Dedifferentiated amniotic fluid mesenchymal stem cell (primary cell): ENCODE data around the gene NHS.
A peak's percentile ranks its signal among the peaks of the same experiment; 100 is the strongest.
"Not testable (repeated sequence)": the region's sequence is repeated elsewhere in the genome, so short reads cannot be mapped to it uniquely, and the experiment has no call there.

ENCODE experiments used
- DNase-seq: peaks from one replicate; pipeline ENCODE4 v3.0.0-alpha.2; 2016; ENCODE audit errors: extremely low spot score

Gene NHS

GRCh38 chrX:17549107-17549651 is 174.2 kb downstream of the NHS start:
- no peak for DNase-seq

- no peak for DNase-seq
Observed at GRCh38 chrX:17550011-17550410, 175.0 kb downstream of the NHS start.

GRCh38 chrX:17552044-17552650 is 177.1 kb downstream of the NHS start:
- no peak for DNase-seq

GRCh38 chrX:17553469-17553868 is 178.5 kb downstream of the NHS start:
- DNase-seq = peak; percentile 52

DNA sequence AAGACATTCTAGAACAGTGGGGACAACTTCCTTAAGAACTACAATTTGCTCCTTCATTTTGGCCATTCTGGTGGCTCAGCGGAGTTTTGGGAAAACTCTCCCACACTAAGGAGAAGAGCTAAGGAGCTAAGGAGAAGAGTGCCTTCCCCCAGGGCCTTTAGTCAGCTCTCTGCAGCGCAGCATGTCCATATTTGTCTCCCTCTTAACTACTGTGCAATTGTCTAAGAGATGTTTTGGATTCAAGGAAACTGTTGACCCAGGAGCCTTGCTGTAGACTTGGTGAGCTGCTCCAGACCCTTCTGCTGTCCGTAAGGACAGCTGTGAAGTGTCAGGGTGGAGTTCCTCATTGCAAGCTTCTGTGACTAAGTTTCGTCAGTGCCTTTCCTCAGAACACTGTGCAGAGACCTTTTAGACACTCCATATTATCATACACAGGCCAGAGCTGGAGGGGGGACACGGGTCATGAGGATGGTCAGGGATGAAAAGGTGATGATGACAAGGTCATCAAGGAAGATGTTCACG is 179.0 kb downstream of the NHS start:
- no peak for DNase-seq

- no peak for DNase-seq
Observed at GRCh38 chrX:17554914-17555313, 179.9 kb downstream of the NHS start.

DNA sequence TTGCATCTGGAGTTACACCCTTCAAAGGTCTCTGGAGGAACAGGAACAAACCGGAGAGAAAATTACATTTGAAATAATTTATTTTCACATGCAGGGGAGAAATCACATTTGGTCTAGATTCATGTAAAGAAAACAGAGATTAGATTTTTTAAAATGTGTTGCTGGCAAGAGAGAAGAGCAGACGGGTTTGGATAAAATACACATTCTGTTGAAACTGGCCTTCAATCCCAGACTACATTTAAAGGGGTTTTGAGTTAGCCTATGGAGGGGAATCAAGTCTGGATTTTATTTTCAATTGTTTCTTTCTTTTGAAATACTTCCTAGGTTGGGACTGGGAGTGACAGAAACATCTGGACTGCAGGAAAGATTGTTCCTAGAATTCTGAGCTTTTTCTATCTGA is 180.8 kb downstream of the NHS start:
- DNase-seq = no peak

- DNase-seq = peak; percentile 83
Observed at GRCh38 chrX:17559728-17560379, 184.9 kb downstream of the NHS start.

DNA sequence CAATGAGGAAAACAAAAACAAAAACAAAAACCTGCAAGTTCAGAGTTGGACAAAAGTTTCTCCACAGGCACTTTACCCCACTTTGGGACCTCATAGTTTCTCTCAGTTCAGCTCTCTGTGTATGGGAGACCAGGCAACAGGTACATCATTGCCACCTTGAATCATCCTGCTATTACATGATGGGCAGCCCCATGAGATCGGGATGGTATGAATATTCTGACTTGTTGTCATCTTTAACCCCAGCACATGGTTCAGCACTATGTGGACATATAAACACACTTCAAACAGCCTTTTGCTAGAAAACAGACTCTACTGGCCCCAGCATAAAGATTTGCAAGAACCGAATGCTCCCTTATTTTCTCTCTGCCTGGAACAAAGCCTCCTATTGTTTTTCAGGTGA is 185.4 kb downstream of the NHS start:
- DNase-seq = no peak

- no peak for DNase-seq
Observed at GRCh38 chrX:17563076-17563475, 188.1 kb downstream of the NHS start.

DNA sequence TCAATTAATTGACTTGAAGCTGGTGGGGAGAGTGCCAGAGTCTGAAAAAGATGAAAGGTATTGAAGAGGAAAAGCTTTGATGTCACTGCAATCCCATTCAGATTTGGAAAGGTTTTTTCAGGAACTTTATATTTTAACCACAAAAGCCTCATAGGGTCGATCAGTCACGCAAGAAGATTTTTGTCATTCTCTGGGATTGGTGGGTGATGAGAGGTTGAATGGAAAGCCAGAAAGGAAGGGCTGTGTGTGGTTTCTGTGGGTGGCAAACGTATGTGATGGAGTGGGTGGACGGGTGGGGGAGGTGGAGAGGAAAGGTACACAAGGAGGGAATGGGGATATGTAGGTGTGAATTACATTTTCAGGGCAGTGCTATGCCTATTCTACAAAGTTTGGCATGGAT is 188.5 kb downstream of the NHS start:
- no peak for DNase-seq

- DNase-seq = no peak
Observed at GRCh38 chrX:17564689-17565409, 189.8 kb downstream of the NHS start.

- DNase-seq = no peak
Observed at GRCh38 chrX:17566740-17567139, 191.7 kb downstream of the NHS start.

DNA sequence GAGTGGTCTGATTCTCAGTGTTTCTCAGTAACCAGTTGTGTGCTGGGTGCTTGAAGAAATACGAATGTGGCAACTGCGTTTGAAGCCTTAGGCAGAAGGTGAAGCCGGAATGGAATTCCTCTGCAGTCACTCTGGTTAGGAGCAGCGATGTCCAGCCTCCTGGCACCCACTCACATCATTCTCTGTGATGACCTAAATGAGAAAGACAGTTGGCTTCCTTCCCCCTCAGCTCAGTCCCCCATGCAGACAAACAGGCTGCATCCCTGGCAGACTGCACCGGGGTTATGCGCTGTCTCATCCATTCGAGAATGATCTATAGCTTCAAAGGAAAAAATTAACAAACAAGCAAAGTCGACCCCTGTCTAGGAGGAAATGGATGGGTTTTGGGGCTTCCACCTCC is 192.2 kb downstream of the NHS start:
- DNase-seq = no peak

DNA sequence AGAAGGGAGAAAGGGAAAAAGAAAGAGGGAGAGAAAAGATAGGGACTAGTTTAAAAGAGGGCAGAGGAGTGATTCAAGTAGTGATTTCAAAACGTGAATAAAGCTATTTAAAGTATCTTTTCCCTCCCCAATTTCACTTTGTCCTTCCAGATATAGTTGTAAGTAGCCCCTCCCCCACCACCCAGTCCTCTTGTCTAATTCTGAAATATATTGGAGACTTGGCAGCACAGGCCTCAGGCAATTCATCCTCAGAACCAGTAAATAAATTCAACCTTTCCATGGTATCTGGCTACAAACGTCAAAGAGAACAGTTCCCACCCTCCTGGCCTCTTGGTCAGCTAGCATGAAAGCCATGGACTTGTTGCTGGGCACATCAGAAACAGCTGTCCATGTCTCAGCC is 192.8 kb downstream of the NHS start:
- DNase-seq = no peak

DNA sequence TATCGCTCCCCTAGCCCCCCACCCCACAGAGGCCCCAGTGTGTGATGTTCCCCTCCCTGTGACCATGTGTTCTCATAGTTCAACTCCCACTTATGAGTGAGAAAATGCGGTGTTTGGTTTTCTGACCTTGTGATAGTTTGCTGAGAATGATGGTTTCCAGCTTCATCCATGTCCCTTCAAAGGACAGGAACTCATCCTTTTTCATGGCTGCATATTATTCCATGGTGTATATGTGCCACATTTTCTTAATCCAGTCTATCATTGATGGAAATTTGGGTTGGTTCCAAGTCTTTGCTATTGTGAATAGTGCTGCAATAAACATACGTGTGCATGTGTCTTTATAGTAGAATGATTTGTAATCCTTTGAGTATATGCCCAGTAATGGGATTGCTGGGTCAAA is 193.8 kb downstream of the NHS start:
- DNase-seq = not testable (repeated sequence)

DNA sequence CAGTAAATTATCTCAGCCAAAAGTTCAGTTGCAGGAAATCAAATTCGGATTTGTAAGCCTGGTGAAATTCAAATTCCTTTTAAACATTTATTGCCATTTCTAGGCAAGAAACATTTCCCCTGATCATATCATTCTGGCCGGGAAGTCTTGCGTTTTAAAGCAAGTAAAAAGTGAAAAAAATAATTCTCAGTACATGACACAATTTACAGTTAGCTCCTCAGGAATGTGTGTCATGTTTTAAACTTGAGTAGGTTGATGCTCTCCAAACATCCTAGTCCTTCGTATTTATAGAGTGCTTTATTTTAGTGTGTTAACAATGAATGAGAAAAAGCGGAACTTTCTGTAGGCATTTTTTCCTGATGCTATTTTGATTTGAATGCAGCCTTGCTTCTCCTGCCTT is 204.0 kb downstream of the NHS start:
- peak; percentile 25 for DNase-seq

- no peak for DNase-seq
Observed at GRCh38 chrX:17580539-17581152, 205.6 kb downstream of the NHS start.

GRCh38 chrX:17581641-17582040 is 206.6 kb downstream of the NHS start:
- no peak for DNase-seq

- peak; percentile 38 for DNase-seq
Observed at GRCh38 chrX:17584248-17584681, 209.3 kb downstream of the NHS start.

- no peak for DNase-seq
Observed at GRCh38 chrX:17585006-17585405, 210.0 kb downstream of the NHS start.

DNA sequence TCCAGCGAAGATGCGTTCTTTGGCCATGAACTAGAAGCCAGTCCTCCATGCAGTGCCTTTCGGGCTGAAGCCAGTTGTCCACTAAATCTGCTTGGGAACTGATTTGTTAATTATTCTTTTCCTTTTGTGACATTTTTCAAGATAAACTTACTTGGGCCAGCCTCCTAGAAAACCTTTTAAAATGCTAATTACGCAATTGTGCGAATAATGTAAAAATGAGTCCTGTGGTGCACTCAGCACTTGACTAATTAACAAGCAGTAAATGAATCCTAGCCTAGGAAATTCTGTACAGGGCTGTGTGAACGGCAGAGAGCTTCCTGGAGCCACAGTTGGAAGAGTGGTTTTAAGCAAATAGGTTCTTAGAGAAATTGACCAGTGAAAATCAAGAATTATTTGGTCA is 212.4 kb downstream of the NHS start:
- DNase-seq = no peak
